Renal cortical epithelial cell (primary cell): ENCODE results near the gene COL27A1. TPM values are rescaled to one million over a fixed set of nuclear protein-coding genes. Genes with fewer than 3 reads are reported as not detected.

ENCODE experiments used
- DNase-seq: peaks from one replicate; pipeline ENCODE4 v3.0.0-alpha.2; 2011; ENCODE audit warnings: low read depth
- total RNA-seq: library from RNA; depleted of rRNA; stranded (reverse); fragments of >200 nt; gene quantifications from 2 replicates; pipeline ENCODE4 v1.2.3, GENCODE V29; 2014

COL27A1 gene
- total RNA-seq, 1 donor from 2014 or later = 48.4 TPM

GRCh38 chr9:114168281-114169028 is 13.1 kb downstream of the COL27A1 start:
- DNase-seq = no peak

- DNase-seq = no peak
Observed at GRCh38 chr9:114169029-114169951, 14.0 kb downstream of the COL27A1 start.

- no peak for DNase-seq
Observed at GRCh38 chr9:114169952-114170770, 14.8 kb downstream of the COL27A1 start.

GRCh38 chr9:114170771-114171461 is 15.6 kb downstream of the COL27A1 start:
- DNase-seq = no peak

- no peak for DNase-seq
Observed at GRCh38 chr9:114171500-114171899, 16.2 kb downstream of the COL27A1 start.

- peak; percentile 60 for DNase-seq
Observed at GRCh38 chr9:114172981-114173833, 17.9 kb downstream of the COL27A1 start.

GRCh38 chr9:114174557-114174875 is 19.2 kb downstream of the COL27A1 start:
- no peak for DNase-seq

GRCh38 chr9:114174876-114175771 is 19.8 kb downstream of the COL27A1 start:
- DNase-seq = no peak

- DNase-seq = peak; percentile 44
Observed at GRCh38 chr9:114176624-114177291, 21.4 kb downstream of the COL27A1 start.

GRCh38 chr9:114177423-114178064 is 22.2 kb downstream of the COL27A1 start:
- DNase-seq = no peak

GRCh38 chr9:114178076-114178475 is 22.7 kb downstream of the COL27A1 start:
- no peak for DNase-seq

- peak; percentile 43 for DNase-seq
Observed at GRCh38 chr9:114178756-114179450, 23.6 kb downstream of the COL27A1 start.

GRCh38 chr9:114179516-114179915 is 24.2 kb downstream of the COL27A1 start:
- no peak for DNase-seq

GRCh38 chr9:114180696-114181606 is 25.6 kb downstream of the COL27A1 start:
- DNase-seq = no peak

GRCh38 chr9:114181607-114182409 is 26.5 kb downstream of the COL27A1 start:
- no peak for DNase-seq

GRCh38 chr9:114183006-114183405 is 27.7 kb downstream of the COL27A1 start:
- no peak for DNase-seq
